Ovary (tissue), 9 donors: ENCODE measurements around the gene GBX1. TPM values are rescaled to one million over a fixed set of nuclear protein-coding genes. Genes with fewer than 3 reads are reported as not detected.

ENCODE experiments used
- DNase-seq, 5 donors: peaks; one replicate each; pipeline ENCODE4 v3.0.0-alpha.2; 2019 to 2020
- H3K27ac ChIP-seq, 2 donors: fragments of 200-600 bp; one replicate each; pipeline versions ENCODE4 v1.5.1 to v1.8.0; 2019 to 2022
- H3K27me3 ChIP-seq: fragments of 200-600 bp; one replicate; pipeline ENCODE4 v1.8.0; 2022
- H3K36me3 ChIP-seq: fragments of 200-600 bp; sonication (generic); one replicate; pipeline ENCODE4 v1.5.1; 2019
- H3K4me1 ChIP-seq: one replicate; pipeline ENCODE4 v1.8.1; 2013; ENCODE audit warnings: mild to moderate bottlenecking, moderate library complexity; ENCODE audit not compliant: insufficient read depth
- H3K4me3 ChIP-seq: fragments of 200-600 bp; sonication (generic); one replicate; pipeline ENCODE4 v1.5.1; 2017
- H3K9me3 ChIP-seq, 2 donors: fragments of 200-600 bp in 1 of 2; sonication (generic) in 1 of 2; one replicate each; pipeline versions ENCODE4 v1.5.1 to v1.8.1; 2013 to 2019; ENCODE audit warnings: mild to moderate bottlenecking in 1 of 2, moderate library complexity in 1 of 2
- EP300 ChIP-seq: sonication (generic); formaldehyde crosslinking; IDR thresholded peaks from one replicate; pipeline ENCODE4 v1.6.1; 2017; ENCODE audit warnings: antibody characterized with exemption
- POLR2A ChIP-seq: fragments of 450-650 bp; IDR thresholded peaks from one replicate; pipeline ENCODE4 v1.6.1; 2017; ENCODE audit warnings: antibody characterized with exemption, mild to moderate bottlenecking, moderate library complexity
- WGBS, 3 donors: extraction: QIAGEN DNeasy Blood & Tissue Kit in 1 of 3; methylation state at CpG; one replicate each; pipeline versions ENCODE4 v1.1.5 to v1.1.7; 2013 to 2017; 5-methylcytosine and 5-hydroxymethylcytosine counted together
- intact Hi-C, 4 donors: fragments of 100-400 bp; cut with DNase I; formaldehyde crosslinking; loops; one replicate each; pipeline versions ENCODE4 v1.11.0 to v1.15.1; 2022 to 2023
- polyA plus RNA-seq, 2 donors: library from polyadenylated mRNA; stranded (reverse); fragments of 200-250 nt in 1 of 2; fragments of 350-450 nt in 1 of 2; fragmentation: Illumina TruSeq in 1 of 2; extraction: RNeasy Lipid Tissue Mini Kit (QIAGEN cat#74804) in 1 of 2; gene quantifications; one replicate each; pipeline ENCODE4 v1.2.3, GENCODE V29; 2013 to 2014
- total RNA-seq, 7 donors: library from RNA; depleted of rRNA in 2 of 7; stranded (reverse); fragments of >200 nt in 2 of 7; fragmentation: NEBNext Ultra II Directional in 3 of 7; extraction: Animal tissue kit (Norgen Biotek cat#: 25700) in 3 of 7; gene quantifications; one replicate each; pipeline versions ENCODE4 v1.1.0 to v1.2.4, GENCODE V29; 2016 to 2023
- TF ChIP-seq, protein P1 (sequence below), 3 donors: fragments of 450-650 bp in 2 of 3; fragments of 200-600 bp in 1 of 3; IDR thresholded peaks; one replicate each; pipeline versions ENCODE4 v1.5.1 to v1.8.0; 2016 to 2022; ENCODE audit warnings: antibody characterized with exemption in 3 of 3, mild to moderate bottlenecking in 1 of 3
- donor health status: DM: no; HTN: no; CAD: no; lungs with moderate emphysema.
- donor health status: DM: no; HTN: no; CAD: no.
- donor health status: Bipolar disorder and iron deficiency.
- donor health status: DM: yes; HTN: yes; CAD: no.
- donor health status: DM: no; HTN: no; CAD: no.
- donor health status: DM: yes; HTN: yes; CAD: no.

Gene GBX1
- total and polyA plus RNA-seq, 9 donors, result not detected

DNA sequence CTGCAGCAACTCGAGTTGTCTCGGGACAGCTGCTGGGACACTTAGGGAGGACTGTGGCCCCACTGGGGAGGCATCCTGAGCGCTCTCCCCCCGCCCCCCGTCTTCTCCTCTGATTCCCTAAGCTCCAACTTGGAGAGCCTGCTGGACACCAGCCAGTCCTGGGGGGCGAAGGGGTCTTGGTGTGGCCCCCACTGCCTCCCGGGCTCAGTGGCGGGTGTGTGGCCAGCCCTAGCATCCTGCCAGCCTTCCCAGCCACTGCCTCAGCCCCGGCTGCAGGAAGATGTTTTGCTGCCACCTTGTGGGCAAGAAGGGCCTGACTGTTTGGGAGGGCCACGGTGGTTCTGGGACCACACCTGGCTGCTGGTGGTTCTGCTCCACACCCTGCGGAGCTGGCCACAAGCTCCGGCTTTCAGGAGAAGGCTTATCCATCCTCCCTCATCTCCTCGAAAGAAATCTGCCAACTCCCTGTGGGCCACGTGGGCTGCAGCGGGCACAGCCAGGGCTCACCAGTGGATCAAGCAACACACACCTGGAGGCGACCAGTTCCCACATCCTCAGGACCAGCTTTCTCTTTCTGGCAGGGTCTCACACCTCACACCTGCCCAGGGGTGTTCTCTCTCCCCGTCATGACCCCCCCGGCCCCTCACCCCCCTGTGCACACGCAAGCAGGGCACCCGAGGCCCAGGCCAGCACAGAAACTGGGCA, 56.4 kb downstream of the GBX1 start:
- Histone ChIP-seq H3K4me3 (no peak overlapping the region), H3K4me1 (peaks cover 7% of the 10 kb centered on the region), H3K36me3 (no peaks in the 10 kb centered on the region), H3K9me3 (no peaks in the 10 kb centered on the region), H3K27ac (no peak overlapping the region), H3K27me3 (no peaks in the 10 kb centered on the region)
- intact Hi-C loops, result loop anchor here in 3 of 4 donors (5.0 to 10.0 kb wide), 5 partner anchors 74 to 214 kb away; no protein-coding TSS in a partner anchor
- peak; percentile 71 to 84 (median 83) for DNase-seq
- 42 to 44% (median 42%) methylated on average over 19 to 20 of the region's 20 CpGs for WGBS, 3 donors
- TF ChIP-seq, protein P1, sequence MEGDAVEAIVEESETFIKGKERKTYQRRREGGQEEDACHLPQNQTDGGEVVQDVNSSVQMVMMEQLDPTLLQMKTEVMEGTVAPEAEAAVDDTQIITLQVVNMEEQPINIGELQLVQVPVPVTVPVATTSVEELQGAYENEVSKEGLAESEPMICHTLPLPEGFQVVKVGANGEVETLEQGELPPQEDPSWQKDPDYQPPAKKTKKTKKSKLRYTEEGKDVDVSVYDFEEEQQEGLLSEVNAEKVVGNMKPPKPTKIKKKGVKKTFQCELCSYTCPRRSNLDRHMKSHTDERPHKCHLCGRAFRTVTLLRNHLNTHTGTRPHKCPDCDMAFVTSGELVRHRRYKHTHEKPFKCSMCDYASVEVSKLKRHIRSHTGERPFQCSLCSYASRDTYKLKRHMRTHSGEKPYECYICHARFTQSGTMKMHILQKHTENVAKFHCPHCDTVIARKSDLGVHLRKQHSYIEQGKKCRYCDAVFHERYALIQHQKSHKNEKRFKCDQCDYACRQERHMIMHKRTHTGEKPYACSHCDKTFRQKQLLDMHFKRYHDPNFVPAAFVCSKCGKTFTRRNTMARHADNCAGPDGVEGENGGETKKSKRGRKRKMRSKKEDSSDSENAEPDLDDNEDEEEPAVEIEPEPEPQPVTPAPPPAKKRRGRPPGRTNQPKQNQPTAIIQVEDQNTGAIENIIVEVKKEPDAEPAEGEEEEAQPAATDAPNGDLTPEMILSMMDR (IDR thresholded peaks at IDR 0.05), result peak; percentile 80 to 90 (median 88)
- no peak for TF ChIP-seq EP300

DNA sequence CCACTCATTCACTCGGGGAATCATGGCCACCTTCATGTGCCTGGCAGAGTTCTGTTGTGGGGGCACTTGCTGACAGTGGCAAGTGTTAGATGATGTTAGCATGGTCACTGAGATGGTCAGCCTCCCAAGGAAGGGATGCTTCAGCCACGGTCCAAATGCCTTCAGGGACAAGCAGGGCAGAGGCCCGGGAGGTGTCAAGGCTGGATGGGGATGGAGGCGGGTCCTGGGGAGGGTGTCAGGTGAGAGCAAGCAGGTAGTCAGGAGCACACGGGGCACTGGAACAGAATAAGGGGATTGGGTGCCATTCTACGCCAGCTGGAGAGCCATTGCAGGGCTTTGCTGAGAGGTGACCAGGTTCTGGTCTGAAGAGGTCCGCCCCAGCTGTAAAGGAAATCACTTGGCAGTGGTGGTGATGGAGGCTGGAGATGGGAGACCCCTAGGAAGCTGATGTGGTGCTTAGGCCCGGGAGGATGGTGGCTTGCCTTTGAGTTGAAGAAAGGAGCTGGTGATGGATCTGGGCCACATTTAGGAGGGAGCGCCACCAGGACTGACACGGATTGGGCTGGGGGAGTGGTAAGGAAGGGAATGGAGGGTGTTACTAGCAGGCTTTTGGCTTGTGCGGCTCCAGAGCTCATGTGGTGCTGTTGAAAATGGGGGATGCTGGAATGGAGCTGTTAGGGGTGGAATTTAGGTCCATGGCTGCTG, 57.1 kb downstream of the GBX1 start:
- H3K4me1 ChIP-seq, result peaks cover 7% of the 10 kb centered on the region
- no peaks in the 10 kb centered on the region for H3K9me3 ChIP-seq
- TF ChIP-seq POLR2A, result no peak
- no peak for TF ChIP-seq EP300
- TF ChIP-seq, protein P1 (IDR thresholded peaks at IDR 0.05), result no peak
- H3K36me3 ChIP-seq, result no peaks in the 10 kb centered on the region
- WGBS, 3 donors, result 69 to 72% (median 69%) methylated on average over 11 of the region's 11 CpGs
- H3K27ac ChIP-seq, result no peak overlapping the region
- DNase-seq, result no peak
- H3K27me3 ChIP-seq, result no peaks in the 10 kb centered on the region
- intact Hi-C loops, result loop anchor here in 3 of 4 donors (5.0 to 10.0 kb wide), 5 partner anchors 73 to 213 kb away; no protein-coding TSS in a partner anchor
- H3K4me3 ChIP-seq, result no peak overlapping the region

DNA sequence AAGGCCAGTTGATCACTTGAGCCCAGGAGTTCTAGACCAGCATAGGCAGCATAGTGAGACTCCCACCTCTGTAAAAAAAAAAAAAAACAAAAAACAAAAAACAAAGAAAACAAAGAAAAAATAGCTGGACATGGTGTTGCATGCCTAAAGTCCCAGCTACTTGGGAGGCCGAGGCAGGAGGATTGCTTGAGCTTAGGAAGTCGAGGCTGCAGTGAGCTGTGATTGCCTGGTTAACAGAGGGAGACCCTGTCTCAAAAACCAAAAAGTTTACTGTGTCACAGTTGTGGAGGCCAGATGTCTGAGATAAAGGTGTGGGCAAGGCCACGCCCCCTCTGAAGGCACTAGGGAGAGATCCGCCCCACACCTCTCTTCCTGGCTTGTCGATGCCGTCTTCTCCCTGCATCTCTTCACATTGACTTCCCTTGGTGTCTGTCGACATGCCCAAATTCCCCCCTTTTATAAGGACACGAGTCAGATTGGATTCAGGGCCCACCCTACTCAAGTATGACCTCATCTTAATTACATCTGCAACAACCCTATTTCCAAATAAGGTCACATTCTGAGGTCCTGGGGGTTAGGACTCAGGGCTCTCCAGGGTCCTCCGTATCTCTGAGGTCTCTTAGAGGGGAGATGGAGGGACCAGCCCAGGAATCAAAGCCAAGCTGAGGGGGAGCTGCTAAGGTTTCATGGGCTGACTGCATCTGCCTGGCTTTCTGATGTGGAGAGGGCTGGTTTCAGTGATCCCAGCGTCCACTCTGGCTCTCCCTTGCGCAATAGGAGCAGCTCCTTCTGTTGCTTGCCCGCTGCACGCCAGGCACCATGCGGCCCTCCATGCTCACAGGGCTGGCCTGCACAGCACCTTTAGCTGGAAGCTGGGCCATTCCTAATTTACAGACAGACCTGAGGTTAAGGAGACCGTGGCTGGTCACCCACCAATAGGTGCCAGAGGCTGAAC, 58.1 kb downstream of the GBX1 start:
- peak in 2 of 5 donors; percentile 40 to 58 for DNase-seq
- no peak overlapping the region for H3K27ac ChIP-seq
- WGBS, 3 donors, result 66 to 71% (median 68%) methylated on average over 15 of the region's 15 CpGs

DNA sequence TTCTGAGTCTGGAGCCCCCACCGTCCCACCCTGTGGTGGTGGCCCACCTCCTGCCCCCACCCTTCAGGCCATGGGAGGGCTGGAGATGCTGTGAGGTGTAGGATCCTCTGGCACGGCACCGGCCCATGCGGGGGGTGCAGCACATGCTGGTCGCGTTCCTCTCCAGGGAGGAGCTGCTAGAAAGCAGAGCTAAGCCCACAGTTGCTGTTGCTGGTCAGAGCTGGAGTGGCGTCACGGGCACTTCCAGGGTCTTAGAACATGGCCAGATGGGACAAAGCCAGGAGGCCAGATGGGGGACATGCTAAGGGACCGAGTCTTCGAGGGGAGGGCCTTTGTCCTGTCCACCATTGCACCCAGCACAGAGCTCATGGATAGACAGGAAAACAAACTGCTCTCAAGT, 59.6 kb downstream of the GBX1 start:
- Histone ChIP-seq H3K9me3 (no peaks in the 10 kb centered on the region), H3K36me3 (no peaks in the 10 kb centered on the region), H3K4me1 (peaks cover 4% of the 10 kb centered on the region), H3K27me3 (no peaks in the 10 kb centered on the region), H3K27ac (no peak overlapping the region), H3K4me3 (no peak overlapping the region)
- no peak for TF ChIP-seq POLR2A
- TF ChIP-seq EP300, result no peak
- TF ChIP-seq, protein P1 (IDR thresholded peaks at IDR 0.05), result no peak
- WGBS, 3 donors, result 87 to 92% (median 88%) methylated on average over 10 of the region's 10 CpGs
- intact Hi-C loops, result no loop called here
- peak in 1 of 5 donors; percentile 17 for DNase-seq

More for the DNA sequence above, 58.1 kb downstream of the GBX1 start:
- Histone ChIP-seq H3K9me3 (no peaks in the 10 kb centered on the region), H3K4me1 (peaks cover 5% of the 10 kb centered on the region), H3K27me3 (no peaks in the 10 kb centered on the region), H3K36me3 (no peaks in the 10 kb centered on the region), H3K4me3 (no peak overlapping the region)
- intact Hi-C loops, result loop anchor here in 3 of 4 donors (5.0 to 10.0 kb wide), 5 partner anchors 72 to 212 kb away; no protein-coding TSS in a partner anchor
- TF ChIP-seq POLR2A, result no peak
